Measurements from ENCODE around the gene PSMD9.

DNA sequence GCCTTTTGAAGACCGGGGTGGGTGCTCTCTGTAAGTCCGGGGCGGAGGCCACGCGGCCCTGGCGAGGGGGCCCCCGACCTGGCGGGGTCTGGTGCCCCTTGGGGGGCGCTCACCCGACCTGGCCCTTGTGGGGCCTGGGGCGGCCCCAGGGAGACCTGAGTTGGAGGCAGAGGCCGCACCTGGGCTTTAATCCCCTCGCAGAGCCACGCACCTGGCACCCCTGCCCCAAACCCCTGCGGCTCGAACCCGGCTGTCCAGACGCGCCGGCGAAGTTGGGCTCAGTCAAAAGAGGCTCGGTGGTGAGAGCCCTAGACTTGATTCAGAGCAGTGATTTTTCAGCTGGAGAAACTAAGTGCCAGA, 30.1 kb downstream of the PSMD9 start:
- TF ChIP-seq CTCF (IDR thresholded peaks at IDR 0.05) (no peak), POLR2AphosphoS5 (IDR thresholded peaks at IDR 0.05; ENCODE audit: insufficient read depth in 1 of 2, low read depth in 1 of 2) (no peak), POLR2A (IDR thresholded peaks at IDR 0.05) (no peak)

Measured in vagina (tissue), 2 donors.